ENCODE measurements around the gene PDCD1LG2.

PDCD1LG2 gene

DNA sequence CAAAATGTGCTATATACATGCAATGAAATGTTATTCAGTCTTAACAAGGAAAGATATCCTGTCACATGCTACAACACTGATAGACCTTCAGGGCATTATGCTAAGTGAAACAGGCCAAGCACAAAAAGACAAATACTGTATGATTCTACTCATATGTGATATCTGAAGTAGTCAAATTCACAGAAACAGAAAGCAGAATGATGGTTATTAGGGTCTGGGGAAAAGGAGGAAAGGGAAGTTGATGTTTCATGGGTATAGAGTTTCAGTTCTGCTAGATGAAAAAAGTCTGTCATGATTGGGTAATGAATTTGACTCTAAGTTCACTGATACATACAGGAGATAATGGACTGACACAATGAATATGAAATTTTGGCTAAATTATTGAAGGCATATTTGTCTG, 107.4 kb downstream of the PDCD1LG2 start:
- no peak for DNase-seq

DNA sequence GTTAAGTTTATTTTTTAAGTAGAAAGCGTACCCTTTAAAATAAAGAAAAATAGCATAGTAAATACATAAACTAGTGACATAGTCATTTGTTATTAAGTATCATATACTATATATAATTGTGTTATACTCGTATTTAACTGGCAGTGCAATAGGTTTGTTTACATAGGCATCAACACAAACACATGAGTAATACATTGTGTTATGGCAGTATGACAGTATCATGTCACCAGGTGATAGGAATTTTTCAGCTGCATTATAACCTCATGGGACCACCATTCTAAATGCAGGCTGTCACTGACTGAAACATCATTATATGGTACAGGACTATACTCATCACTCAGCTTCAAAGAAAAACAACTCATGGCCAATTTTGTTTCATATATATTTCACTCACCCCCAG, 110.2 kb downstream of the PDCD1LG2 start:
- DNase-seq, result no peak

All from GOT3 (cell line).